CD14-positive monocyte (primary cell): ENCODE data around the gene CATSPER1. TPM values are rescaled to one million over a fixed set of nuclear protein-coding genes. Genes with fewer than 3 reads are reported as not detected.

ENCODE experiments used
- DNase-seq, 3 donors: peaks; one replicate each; pipeline ENCODE4 v3.0.0-alpha.2; 2011 to 2022
- H2AFZ ChIP-seq: 2 replicates; pipeline ENCODE4 v1.6.0; 2012; ENCODE audit warnings: mild to moderate bottlenecking, low read depth, low read length, inconsistent platforms; ENCODE audit not compliant: insufficient read depth, poor library complexity, severe bottlenecking
- H3K27ac ChIP-seq, 2 donors: 1 replicate in 1 of 2; 2 replicates in 1 of 2; pipeline ENCODE4 v1.5.1; 2012 to 2013; ENCODE audit warnings: low read length in 2 of 2, control low read depth in 1 of 2, inconsistent platforms in 1 of 2, low read depth in 1 of 2, mild to moderate bottlenecking in 1 of 2
- H3K27me3 ChIP-seq, 2 donors: one replicate each; pipeline versions ENCODE4 v1.6.0 to v1.6.1; 2011 to 2013; ENCODE audit warnings: low read length in 2 of 2; ENCODE audit not compliant: control insufficient read depth in 2 of 2, insufficient read depth in 2 of 2
- H3K36me3 ChIP-seq, 2 donors: replicated peaks in 1 of 2; 1 replicate in 1 of 2; 2 replicates in 1 of 2; pipeline versions ENCODE4 v1.5.1 to v1.6.1; 2012 to 2013; ENCODE audit warnings: low read length in 2 of 2, control low read depth in 1 of 2, inconsistent platforms in 1 of 2, mild to moderate bottlenecking in 1 of 2; ENCODE audit not compliant: insufficient read depth in 2 of 2, control insufficient read depth in 1 of 2
- H3K4me1 ChIP-seq, 2 donors: 1 replicate in 1 of 2; 2 replicates in 1 of 2; pipeline versions ENCODE4 v1.5.1 to v1.6.1; 2012 to 2013; ENCODE audit warnings: low read length in 2 of 2, control low read depth in 1 of 2, inconsistent platforms in 1 of 2, mild to moderate bottlenecking in 1 of 2, moderate library complexity in 1 of 2; ENCODE audit not compliant: insufficient read depth in 2 of 2, control insufficient read depth in 1 of 2
- H3K4me2 ChIP-seq: replicated peaks from 2 replicates; pipeline ENCODE3; 2012; ENCODE audit warnings: low read length, moderate library complexity, mild to moderate bottlenecking; ENCODE audit not compliant: poor library complexity, severe bottlenecking; ENCODE audit errors: extremely low read depth
- H3K4me3 ChIP-seq, 3 experiments: fragments of 200-600 bp in 1 of 3; sonication (generic) in 1 of 3; replicated peaks in 1 of 3; 1 replicate in 2 of 3; 2 replicates in 1 of 3; pipeline ENCODE4 v1.5.1; 2011 to 2013; ENCODE audit warnings: low read length in 3 of 3, mild to moderate bottlenecking in 3 of 3, control low read depth in 2 of 3, low read depth in 2 of 3, inconsistent platforms in 1 of 3, moderate library complexity in 1 of 3
- H3K79me2 ChIP-seq: 2 replicates; pipeline ENCODE4 v1.6.0; 2012; ENCODE audit warnings: mild to moderate bottlenecking, control low read depth, inconsistent platforms, low read length, moderate library complexity; ENCODE audit not compliant: insufficient read depth
- H3K9ac ChIP-seq: 2 replicates; pipeline ENCODE4 v1.6.0; 2017; ENCODE audit warnings: low read length, mild to moderate bottlenecking; ENCODE audit not compliant: insufficient read depth, poor library complexity, severe bottlenecking
- H3K9me3 ChIP-seq, 2 donors: replicated peaks in 1 of 2; 1 replicate in 1 of 2; 2 replicates in 1 of 2; pipeline versions ENCODE4 v1.5.1 to v1.6.1; 2012 to 2013; ENCODE audit warnings: low read length in 2 of 2, control low read depth in 1 of 2; ENCODE audit not compliant: control insufficient read depth in 1 of 2, insufficient read depth in 1 of 2
- H4K20me1 ChIP-seq: 2 replicates; pipeline ENCODE4 v1.6.0; 2012; ENCODE audit warnings: mild to moderate bottlenecking, low read length, control low read depth, moderate library complexity; ENCODE audit not compliant: insufficient read depth
- H3K27ac Mint-ChIP-seq, 7 donors: one replicate each; pipeline ENCODE4 v1.8.0; 2020; ENCODE audit warnings: mild to moderate bottlenecking in 7 of 7, mixed read lengths in 7 of 7, moderate library complexity in 6 of 7, inconsistent platforms in 2 of 7
- H3K27me3 Mint-ChIP-seq, 3 donors: one replicate each; pipeline ENCODE4 v1.8.0; 2021 to 2022; ENCODE audit warnings: low read depth in 3 of 3, mild to moderate bottlenecking in 3 of 3, mixed read lengths in 3 of 3, moderate library complexity in 3 of 3, inconsistent platforms in 1 of 3
- H3K36me3 Mint-ChIP-seq, 2 donors: one replicate each; pipeline ENCODE4 v1.8.0; 2020; ENCODE audit warnings: mixed read lengths in 2 of 2, inconsistent platforms in 1 of 2, mild to moderate bottlenecking in 1 of 2
- H3K4me1 Mint-ChIP-seq: one replicate; pipeline ENCODE4 v1.8.0; 2020; ENCODE audit warnings: mild to moderate bottlenecking, mixed read lengths
- H3K4me3 Mint-ChIP-seq, 2 donors: one replicate each; pipeline ENCODE4 v1.8.0; 2020; ENCODE audit warnings: mild to moderate bottlenecking in 2 of 2, mixed read lengths in 2 of 2, moderate library complexity in 1 of 2
- H3K9me3 Mint-ChIP-seq, 7 donors: one replicate each; pipeline ENCODE4 v1.8.0; 2020 to 2022; ENCODE audit warnings: mixed read lengths in 7 of 7, mild to moderate bottlenecking in 6 of 7, moderate library complexity in 6 of 7, inconsistent platforms in 2 of 7
- WGBS: methylation state at CpG from one replicate; pipeline ENCODE4 v1.1.5; 2013; ENCODE audit warnings: missing lambda C conversion rate; ENCODE audit not compliant: insufficient coverage; 5-methylcytosine and 5-hydroxymethylcytosine counted together
- intact Hi-C, 2 donors: fragments of 100-400 bp; cut with micrococcal nuclease; formaldehyde crosslinking; loops; one replicate each; pipeline versions ENCODE4 v1.15.0 to v1.15.1; 2023
- polyA plus RNA-seq, 3 donors: library from polyadenylated mRNA; depleted of rRNA in 1 of 3; unstranded in 2 of 3; stranded (reverse) in 1 of 3; fragments of 300-500 nt in 2 of 3; fragments of >200 nt in 1 of 3; fragmentation: Illumina TruSeq in 2 of 3; gene quantifications; 1 replicate in 2 of 3; 2 replicates in 1 of 3; pipeline ENCODE4 v1.2.3, GENCODE V29; 2012 to 2021
- TF ChIP-seq, protein P1 (sequence below): fragments of 200-600 bp; IDR thresholded peaks from one replicate; pipeline ENCODE4 v1.8.0; 2022; ENCODE audit warnings: antibody characterized with exemption, mild to moderate bottlenecking

Gene CATSPER1
- polyA plus RNA-seq, 3 donors = 15.4 to 24.1 (median 22.0) TPM

DNA sequence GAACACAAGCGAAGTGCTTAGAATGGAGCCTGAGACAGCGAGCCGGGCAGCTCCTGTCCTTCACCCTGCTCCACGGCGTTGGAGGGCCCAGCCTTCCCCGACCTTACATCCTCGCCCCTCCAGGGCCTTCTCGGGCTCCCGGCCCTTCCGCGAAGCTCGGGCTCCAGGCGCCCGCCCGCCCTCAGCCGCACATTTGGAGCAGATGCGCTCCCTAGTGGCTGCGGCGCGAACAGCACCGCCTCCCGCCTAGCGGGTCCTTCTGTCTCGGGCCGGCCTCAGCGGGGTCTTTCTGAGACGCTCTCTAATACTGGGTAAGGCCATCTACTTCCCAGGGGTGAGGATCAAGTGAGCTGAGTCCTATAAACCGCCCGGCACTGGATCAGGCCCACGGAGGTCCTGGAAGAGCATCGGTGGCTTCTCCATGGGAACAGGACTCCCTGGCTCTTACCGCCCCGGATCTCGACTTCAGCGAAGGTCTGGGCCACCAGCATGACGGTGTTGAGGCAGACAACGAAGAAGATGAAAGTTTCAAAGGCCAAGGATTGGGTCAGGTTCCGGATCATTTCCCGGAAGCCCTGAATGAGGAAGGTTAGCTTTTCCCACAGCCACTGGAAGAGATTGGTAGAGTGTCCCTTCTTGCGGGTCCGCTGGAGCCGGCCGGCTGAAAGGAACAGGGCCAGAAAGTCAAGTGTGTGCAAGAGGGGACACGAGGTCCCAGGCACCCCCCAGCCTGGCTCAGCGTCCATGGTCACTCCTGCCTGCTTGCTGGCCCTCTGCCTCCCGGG, 3.7 kb downstream of the CATSPER1 start:
- peaks cover 11% of the 10 kb centered on the region for H3K79me2 ChIP-seq
- peak overlapping the region; percentile 69 for H3K4me2 ChIP-seq
- peaks cover 31% of the 10 kb centered on the region for H3K4me1 Mint-ChIP-seq
- peak overlapping the region; percentile 34 for H3K9ac ChIP-seq
- 17% methylated on average over 45 of the region's 46 CpGs for WGBS
- peak; percentile 65 to 76 (median 70) for DNase-seq
- intact Hi-C loops = loop anchor here in 1 of 2 donors (2.0 to 5.0 kb wide), 2 partner anchors 20 to 35 kb away; partner anchors contain the start of genes BANF1 and EIF1AD
- H3K27ac Mint-ChIP-seq = peak overlapping the region in 5 of 7 donors; percentile 30 to 93 (median 77)
- peaks cover 11 to 14% (median 13%) of the 10 kb centered on the region in 3 donors for H3K27me3 Mint-ChIP-seq
- H4K20me1 ChIP-seq = no peaks in the 10 kb centered on the region
- peak overlapping the region in 1 of 3 experiments; percentile 42 for H3K4me3 ChIP-seq
- H2AFZ ChIP-seq = peak overlapping the region; percentile 80
- peaks cover 0 to 5% of the 10 kb centered on the region in 2 donors for H3K36me3 ChIP-seq
- TF ChIP-seq, protein P1, sequence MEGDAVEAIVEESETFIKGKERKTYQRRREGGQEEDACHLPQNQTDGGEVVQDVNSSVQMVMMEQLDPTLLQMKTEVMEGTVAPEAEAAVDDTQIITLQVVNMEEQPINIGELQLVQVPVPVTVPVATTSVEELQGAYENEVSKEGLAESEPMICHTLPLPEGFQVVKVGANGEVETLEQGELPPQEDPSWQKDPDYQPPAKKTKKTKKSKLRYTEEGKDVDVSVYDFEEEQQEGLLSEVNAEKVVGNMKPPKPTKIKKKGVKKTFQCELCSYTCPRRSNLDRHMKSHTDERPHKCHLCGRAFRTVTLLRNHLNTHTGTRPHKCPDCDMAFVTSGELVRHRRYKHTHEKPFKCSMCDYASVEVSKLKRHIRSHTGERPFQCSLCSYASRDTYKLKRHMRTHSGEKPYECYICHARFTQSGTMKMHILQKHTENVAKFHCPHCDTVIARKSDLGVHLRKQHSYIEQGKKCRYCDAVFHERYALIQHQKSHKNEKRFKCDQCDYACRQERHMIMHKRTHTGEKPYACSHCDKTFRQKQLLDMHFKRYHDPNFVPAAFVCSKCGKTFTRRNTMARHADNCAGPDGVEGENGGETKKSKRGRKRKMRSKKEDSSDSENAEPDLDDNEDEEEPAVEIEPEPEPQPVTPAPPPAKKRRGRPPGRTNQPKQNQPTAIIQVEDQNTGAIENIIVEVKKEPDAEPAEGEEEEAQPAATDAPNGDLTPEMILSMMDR = peak; percentile 98
- no peak overlapping the region for H3K27ac ChIP-seq
- peaks cover 0 to 2% (median 0%) of the 10 kb centered on the region in 7 donors for H3K9me3 Mint-ChIP-seq
- H3K36me3 Mint-ChIP-seq = peaks cover 9 to 12% of the 10 kb centered on the region in 2 donors
- H3K4me3 Mint-ChIP-seq = peak overlapping the region; percentile 57 to 84
- peaks cover 31 to 32% of the 10 kb centered on the region in 2 donors for H3K4me1 ChIP-seq
- no peaks in the 10 kb centered on the region for H3K9me3 ChIP-seq
- peaks cover 0 to 4% of the 10 kb centered on the region in 2 donors for H3K27me3 ChIP-seq

DNA sequence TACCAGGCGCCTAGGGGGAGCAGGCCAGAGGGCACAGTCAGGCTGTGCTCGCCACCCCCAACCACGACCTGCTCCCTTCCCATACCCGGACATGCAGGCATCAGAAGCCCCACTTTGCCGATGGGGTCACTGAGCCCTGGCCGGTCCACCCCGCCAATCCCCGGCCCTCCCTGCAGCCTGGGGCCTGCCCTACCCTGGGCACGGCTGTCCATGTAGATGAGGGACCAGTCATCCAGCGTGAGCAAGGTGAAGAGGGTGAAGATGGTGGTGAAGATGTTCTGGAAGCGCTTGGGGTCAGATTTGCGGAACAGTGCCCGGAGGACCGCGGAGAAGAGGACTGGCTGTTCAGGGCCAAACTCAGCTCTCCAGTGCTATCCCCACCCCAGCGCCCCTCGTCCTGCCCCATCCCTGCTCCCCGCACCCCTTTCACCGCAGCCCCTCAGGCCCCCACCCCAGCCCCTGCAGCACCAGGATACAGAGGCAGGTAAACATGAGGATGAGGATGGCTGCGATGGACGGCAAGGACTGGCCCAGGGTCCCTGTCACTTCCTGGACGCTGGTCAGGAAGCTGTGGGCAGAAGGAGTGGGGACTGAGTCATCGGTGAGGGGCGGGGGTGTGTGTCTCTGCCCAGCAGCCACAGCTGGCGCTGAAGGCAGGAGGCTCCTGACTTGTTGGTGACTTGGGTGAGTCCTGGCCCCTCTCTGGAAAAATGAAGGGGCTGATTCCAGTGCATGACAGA, 5.5 kb downstream of the CATSPER1 start:
- WGBS = 57% methylated on average over 15 of the region's 25 CpGs
- Histone ChIP-seq H3K79me2 (peaks cover 11% of the 10 kb centered on the region), H3K9ac (peak overlapping the region; percentile 69), H3K4me2 (peak overlapping the region; percentile 70), H2AFZ (peak overlapping the region; percentile 68), H3K36me3 (peaks cover 8 to 9% of the 10 kb centered on the region in 2 donors), H3K27me3 (peaks cover 0 to 4% of the 10 kb centered on the region in 2 donors), H4K20me1 (no peaks in the 10 kb centered on the region), H3K9me3 (no peaks in the 10 kb centered on the region), H3K4me3 (peak overlapping the region in 2 of 3 experiments; percentile 18 to 69), H3K27ac (peak overlapping the region; percentile 31 to 91), H3K4me1 (peaks cover 31 to 32% of the 10 kb centered on the region in 2 donors)
- peak overlapping the region; percentile 65 to 77 for H3K4me3 Mint-ChIP-seq
- TF ChIP-seq, protein P1 = no peak
- H3K27me3 Mint-ChIP-seq = peaks cover 9 to 11% (median 10%) of the 10 kb centered on the region in 3 donors
- H3K4me1 Mint-ChIP-seq = peaks cover 31% of the 10 kb centered on the region
- peaks cover 0 to 2% (median 0%) of the 10 kb centered on the region in 7 donors for H3K9me3 Mint-ChIP-seq
- peaks cover 20 to 26% of the 10 kb centered on the region in 2 donors for H3K36me3 Mint-ChIP-seq
- peak overlapping the region; percentile 77 to 96 (median 91) for H3K27ac Mint-ChIP-seq
- DNase-seq = peak; percentile 90 to 96 (median 95)
- intact Hi-C loops = loop anchor here in 1 of 2 donors (5.0 kb wide), 1 partner anchor 33 kb away; no protein-coding TSS in a partner anchor
